ENCODE measurements around the gene SERPINB2.
"Not testable (repeated sequence)": the region's sequence is repeated elsewhere in the genome, so short reads cannot be mapped to it uniquely, and the experiment has no call there.

The SERPINB2 gene

GRCh38 chr18:63936932-63937393 is 49.5 kb downstream of the SERPINB2 start:
- no peak for DNase-seq (ENCODE audit: low spot score)

DNA sequence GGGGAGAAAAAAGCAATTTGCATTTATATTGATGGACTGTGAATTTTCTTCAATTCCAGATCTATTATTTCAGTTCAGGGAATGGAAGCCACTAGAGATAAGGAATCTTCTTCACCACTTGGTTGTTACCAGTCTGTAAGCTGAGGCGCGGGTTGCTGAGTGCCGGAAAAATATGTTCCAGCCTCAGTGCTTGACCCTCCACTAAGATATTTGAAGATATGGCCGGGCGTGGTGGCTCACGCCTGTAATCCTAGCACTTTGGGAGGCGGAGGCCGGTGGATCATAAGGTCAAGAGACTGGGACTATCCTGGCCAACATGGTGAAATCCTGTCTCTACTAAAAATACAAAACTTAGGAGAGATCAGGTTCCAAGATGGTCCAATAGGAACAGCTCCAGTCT is 52.5 kb downstream of the SERPINB2 start:
- DNase-seq (ENCODE audit: low spot score), result no peak

DNA sequence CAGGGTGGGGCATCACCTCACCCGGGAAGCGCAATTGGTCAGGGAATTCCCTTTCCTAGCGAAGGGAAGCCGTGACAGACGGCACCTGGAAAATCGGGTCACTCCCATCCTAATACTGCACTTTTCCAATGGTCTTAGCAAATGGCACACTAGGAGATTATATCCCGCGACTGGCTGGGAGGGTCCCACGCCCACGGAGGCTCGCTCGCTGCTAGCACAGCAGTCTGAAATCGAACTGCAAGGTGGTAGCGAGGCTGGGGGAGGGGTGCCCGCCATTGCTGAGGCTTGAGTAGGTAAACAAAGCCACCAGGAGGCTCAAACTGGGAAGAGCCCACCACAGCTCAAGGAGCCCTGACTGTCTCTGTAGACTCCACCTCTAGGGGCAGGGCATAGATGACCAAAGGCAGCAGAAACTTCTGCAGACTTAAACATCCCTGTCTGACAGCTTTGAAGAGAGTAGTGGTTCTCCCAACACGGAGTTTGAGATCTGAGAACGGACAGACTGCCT is 53.1 kb downstream of the SERPINB2 start:
- DNase-seq (ENCODE audit: low spot score), result not testable (repeated sequence)

GRCh38 chr18:63947051-63947790 is 59.7 kb downstream of the SERPINB2 start:
- DNase-seq (ENCODE audit: low spot score), result no peak

GRCh38 chr18:63949068-63949737 is 61.7 kb downstream of the SERPINB2 start, which contains the start of gene HMSD:
Gene HMSD, plus strand, starts transcription at chr18:63949301. Its CDS starts 4,155 bp downstream, at chr18:63953456.
- DNase-seq (ENCODE audit: low spot score), result peak; percentile 74

DNA sequence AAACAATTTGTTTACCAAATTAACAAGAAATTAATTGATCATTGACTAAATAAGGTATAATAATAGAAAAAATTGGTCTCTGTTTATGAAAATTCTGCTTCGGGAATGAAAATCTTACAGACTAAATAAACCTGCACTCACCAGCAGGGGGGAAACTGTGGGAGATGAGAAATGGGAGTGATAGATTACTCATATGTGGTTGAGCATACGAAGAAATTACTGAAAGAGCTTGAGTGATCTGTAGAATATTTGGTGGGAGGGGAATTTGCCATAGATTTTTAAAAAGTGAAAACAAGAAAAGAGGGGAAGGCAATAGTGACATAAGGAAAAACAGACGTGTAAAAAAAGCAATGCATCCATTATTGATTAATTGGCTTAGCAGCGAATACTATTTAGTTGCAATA is 63.8 kb downstream of the SERPINB2 start:
- no peak for DNase-seq (ENCODE audit: low spot score)

Data from germinal center (tissue), 1 donor.